Duodenal mucosa (tissue), 2 donors: Measurements from ENCODE around the gene DDX60.

Source experiments
- H3K27ac ChIP-seq: one replicate; pipeline ENCODE4 v1.7.0; 2013; ENCODE audit warnings: low read depth, low read length
- H3K27me3 ChIP-seq, 2 donors: one replicate each; pipeline ENCODE4 v1.7.0; 2013; ENCODE audit warnings: low read length in 2 of 2, control low read depth in 1 of 2; ENCODE audit not compliant: insufficient read depth in 2 of 2, control insufficient read depth in 1 of 2
- H3K36me3 ChIP-seq, 2 donors: one replicate each; pipeline ENCODE4 v1.7.0; 2013; ENCODE audit warnings: low read length in 2 of 2, control low read depth in 1 of 2; ENCODE audit not compliant: insufficient read depth in 2 of 2, control insufficient read depth in 1 of 2
- H3K4me1 ChIP-seq, 2 donors: one replicate each; pipeline ENCODE4 v1.7.0; 2013; ENCODE audit warnings: low read length in 2 of 2, control low read depth in 1 of 2; ENCODE audit not compliant: insufficient read depth in 2 of 2, control insufficient read depth in 1 of 2
- H3K4me3 ChIP-seq, 2 donors: one replicate each; pipeline ENCODE4 v1.7.0; 2013; ENCODE audit warnings: low read length in 2 of 2, low read depth in 1 of 2
- H3K9ac ChIP-seq, 2 donors: one replicate each; pipeline ENCODE4 v1.7.0; 2013; ENCODE audit warnings: low read length in 2 of 2, low read depth in 1 of 2
- H3K9me3 ChIP-seq, 2 donors: one replicate each; pipeline ENCODE4 v1.7.0; 2013; ENCODE audit warnings: low read length in 2 of 2, control low read depth in 1 of 2; ENCODE audit not compliant: control insufficient read depth in 1 of 2

The DDX60 gene

GRCh38 chr4:168269896-168270295 is 48.7 kb downstream of the DDX60 start:
- Histone ChIP-seq H3K4me3 (no peak overlapping the region), H3K27me3 (no peaks in the 10 kb centered on the region), H3K27ac (no peak overlapping the region), H3K36me3 (peaks cover 3 to 26% of the 10 kb centered on the region in 2 donors), H3K9ac (no peak overlapping the region), H3K9me3 (no peaks in the 10 kb centered on the region), H3K4me1 (no peaks in the 10 kb centered on the region)

DNA sequence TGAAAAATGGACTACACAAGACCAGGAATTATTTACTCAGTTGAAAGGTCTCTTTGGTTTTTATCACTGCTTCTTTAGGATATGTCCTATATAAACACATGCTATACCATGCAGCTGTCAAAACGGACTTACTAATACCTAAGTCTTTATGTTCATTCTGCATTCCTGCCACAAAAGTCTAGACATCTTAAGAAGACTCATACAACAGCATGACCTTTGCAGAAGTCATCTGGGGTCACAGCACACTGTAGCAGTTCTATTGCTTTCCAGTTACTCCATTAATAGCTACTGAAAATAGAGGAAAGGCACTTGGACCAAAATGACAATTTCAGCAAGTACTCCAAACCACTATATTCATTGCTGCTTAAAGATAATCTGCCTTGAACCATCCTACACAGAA is 53.2 kb downstream of the DDX60 start:
- no peak overlapping the region for H3K27ac ChIP-seq
- H3K27me3 ChIP-seq = no peaks in the 10 kb centered on the region
- no peak overlapping the region for H3K4me3 ChIP-seq
- no peaks in the 10 kb centered on the region for H3K9me3 ChIP-seq
- H3K9ac ChIP-seq = no peak overlapping the region
- no peaks in the 10 kb centered on the region for H3K4me1 ChIP-seq
- peaks cover 3 to 9% of the 10 kb centered on the region in 2 donors for H3K36me3 ChIP-seq

- Histone ChIP-seq H3K4me3 (no peak overlapping the region), H3K9me3 (no peaks in the 10 kb centered on the region), H3K27ac (no peak overlapping the region), H3K4me1 (no peaks in the 10 kb centered on the region), H3K36me3 (peaks cover 4 to 12% of the 10 kb centered on the region in 2 donors), H3K27me3 (no peaks in the 10 kb centered on the region), H3K9ac (no peak overlapping the region)
These were observed 53.6 kb downstream of the DDX60 start for GRCh38 chr4:168264903-168265302.

GRCh38 chr4:168263039-168263438 is 55.5 kb downstream of the DDX60 start:
- no peaks in the 10 kb centered on the region for H3K27me3 ChIP-seq
- no peaks in the 10 kb centered on the region for H3K9me3 ChIP-seq
- no peaks in the 10 kb centered on the region for H3K4me1 ChIP-seq
- no peak overlapping the region for H3K27ac ChIP-seq
- no peak overlapping the region for H3K9ac ChIP-seq
- peaks cover 7 to 12% of the 10 kb centered on the region in 2 donors for H3K36me3 ChIP-seq
- no peak overlapping the region for H3K4me3 ChIP-seq

DNA sequence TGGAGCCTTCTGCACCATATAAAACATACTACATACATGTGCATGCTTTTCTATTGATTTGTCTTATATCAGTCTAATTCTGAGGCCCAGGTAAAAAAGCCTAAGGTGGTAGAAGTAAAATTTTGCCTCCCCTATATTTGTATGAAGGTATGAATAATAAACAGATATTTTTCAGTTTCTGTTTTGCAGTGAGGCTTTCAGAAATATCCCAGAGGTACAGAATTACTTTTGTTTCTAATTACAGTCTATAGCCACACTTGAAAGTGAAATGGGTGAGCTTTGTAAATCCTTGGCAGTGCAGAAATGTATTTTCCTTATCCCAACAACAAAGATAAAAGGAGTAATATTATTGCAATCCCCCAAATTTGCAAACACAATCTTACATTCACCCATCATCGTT is 59.5 kb downstream of the DDX60 start:
- H3K4me3 ChIP-seq = no peak overlapping the region

DNA sequence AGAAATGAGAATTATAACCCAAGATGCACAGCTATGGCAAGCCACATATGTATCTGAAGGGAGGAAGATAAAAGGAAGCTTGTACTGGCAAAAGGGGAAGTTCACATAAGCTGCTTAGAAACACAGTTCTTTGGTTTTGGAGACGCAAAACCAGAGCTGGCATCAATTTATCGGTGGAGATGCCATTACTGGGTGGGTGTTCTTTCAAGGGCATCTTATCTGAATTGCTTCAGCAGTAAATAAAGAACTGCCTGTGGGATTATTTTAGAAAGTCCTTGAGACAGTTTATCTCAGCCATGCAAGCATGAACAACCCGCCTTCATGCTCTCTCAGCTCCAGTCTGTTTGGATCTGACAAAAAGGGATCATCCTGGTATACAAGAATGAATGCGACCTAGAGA is 60.8 kb downstream of the DDX60 start:
- Histone ChIP-seq H3K4me1 (no peaks in the 10 kb centered on the region), H3K4me3 (no peak overlapping the region), H3K9me3 (no peaks in the 10 kb centered on the region), H3K27me3 (no peaks in the 10 kb centered on the region), H3K36me3 (peaks cover 13 to 33% of the 10 kb centered on the region in 2 donors), H3K9ac (no peak overlapping the region), H3K27ac (no peak overlapping the region)

More for the DNA sequence above, 59.5 kb downstream of the DDX60 start:
- Histone ChIP-seq H3K36me3 (peaks cover 13 to 21% of the 10 kb centered on the region in 2 donors), H3K9me3 (no peaks in the 10 kb centered on the region), H3K27ac (no peak overlapping the region), H3K4me1 (no peaks in the 10 kb centered on the region), H3K27me3 (no peaks in the 10 kb centered on the region), H3K9ac (no peak overlapping the region)

DNA sequence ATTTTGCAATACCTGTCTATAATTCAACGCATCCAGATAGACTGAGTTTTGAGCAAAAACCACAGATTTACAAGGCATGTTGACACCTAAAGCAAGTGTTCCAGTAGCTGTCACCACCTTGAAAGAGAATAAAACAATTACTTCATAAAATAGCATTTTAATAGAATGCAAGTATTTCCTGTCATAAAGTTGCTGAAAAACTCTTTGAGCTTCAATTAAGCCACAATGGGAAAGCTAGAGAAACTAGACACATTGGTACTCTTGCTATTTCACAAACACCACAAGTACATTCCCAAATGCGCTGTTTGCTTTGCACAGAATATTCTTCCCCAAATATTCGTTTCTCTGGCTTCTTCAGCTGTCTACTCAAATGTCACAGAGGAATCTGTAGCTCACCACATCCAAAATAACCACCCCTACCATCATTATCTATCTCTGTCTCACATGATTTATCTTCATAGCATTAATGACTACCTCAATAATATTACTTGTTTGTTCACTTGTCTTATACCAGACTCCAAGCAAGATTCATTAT is 70.3 kb downstream of the DDX60 start:
- Histone ChIP-seq H3K9me3 (no peaks in the 10 kb centered on the region), H3K4me3 (no peak overlapping the region), H3K4me1 (no peaks in the 10 kb centered on the region), H3K36me3 (peaks cover 11 to 41% of the 10 kb centered on the region in 2 donors), H3K27me3 (no peaks in the 10 kb centered on the region), H3K27ac (no peak overlapping the region), H3K9ac (no peak overlapping the region)

- H3K9ac ChIP-seq = no peak overlapping the region
- no peak overlapping the region for H3K4me3 ChIP-seq
- H3K9me3 ChIP-seq = peaks cover 0 to 2% of the 10 kb centered on the region in 2 donors
- H3K27me3 ChIP-seq = no peaks in the 10 kb centered on the region
- peaks cover 11 to 43% of the 10 kb centered on the region in 2 donors for H3K36me3 ChIP-seq
- H3K4me1 ChIP-seq = no peaks in the 10 kb centered on the region
- no peak overlapping the region for H3K27ac ChIP-seq
These were observed 70.9 kb downstream of the DDX60 start for GRCh38 chr4:168247603-168248002.

GRCh38 chr4:168241953-168242352 is 76.6 kb downstream of the DDX60 start:
- Histone ChIP-seq H3K36me3 (peaks cover 4 to 30% of the 10 kb centered on the region in 2 donors), H3K4me3 (no peak overlapping the region), H3K27ac (no peak overlapping the region), H3K4me1 (no peaks in the 10 kb centered on the region), H3K27me3 (no peaks in the 10 kb centered on the region), H3K9ac (no peak overlapping the region), H3K9me3 (peaks cover 8 to 14% of the 10 kb centered on the region in 2 donors)

DNA sequence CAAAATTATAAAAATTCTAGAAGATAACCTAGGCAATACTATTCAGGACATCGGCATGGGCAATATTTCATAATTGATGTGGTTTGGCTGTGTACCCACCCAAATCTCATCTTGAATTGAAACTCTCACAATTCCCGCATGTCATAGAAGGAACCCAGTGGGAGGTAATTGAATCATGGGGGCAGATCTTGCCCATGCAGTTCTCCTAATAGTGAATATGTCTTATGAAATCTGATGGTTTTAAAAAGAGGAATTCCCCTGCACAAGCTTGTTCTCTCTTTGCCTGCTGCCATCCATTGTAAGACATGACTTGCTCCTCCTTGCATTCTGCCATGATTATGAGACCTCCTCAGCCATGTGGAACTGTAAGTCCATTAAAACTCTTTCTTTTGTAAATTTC is 77.7 kb downstream of the DDX60 start:
- peaks cover 8 to 14% of the 10 kb centered on the region in 2 donors for H3K9me3 ChIP-seq
- H3K4me3 ChIP-seq = no peak overlapping the region
- H3K36me3 ChIP-seq = peaks cover 4 to 25% of the 10 kb centered on the region in 2 donors
- no peak overlapping the region for H3K27ac ChIP-seq
- no peaks in the 10 kb centered on the region for H3K4me1 ChIP-seq
- H3K9ac ChIP-seq = no peak overlapping the region
- H3K27me3 ChIP-seq = no peaks in the 10 kb centered on the region

DNA sequence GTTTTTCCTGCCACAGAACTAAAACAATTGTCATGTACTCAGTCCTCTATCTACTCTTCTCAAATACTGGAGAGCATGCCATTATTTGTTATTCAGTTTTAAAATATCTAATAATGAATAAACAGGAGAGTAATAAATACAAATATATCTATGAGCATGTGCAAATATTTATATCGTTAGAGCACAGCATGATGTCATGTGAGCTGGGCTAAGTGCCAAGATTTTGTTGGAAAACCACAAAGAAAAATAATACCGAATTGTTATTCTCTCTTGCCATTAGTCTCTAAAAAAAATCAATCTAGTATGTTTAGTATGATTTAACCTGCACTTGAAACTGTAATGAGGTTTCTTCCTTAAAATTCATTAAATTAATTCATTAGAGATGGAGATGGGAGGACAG is 97.3 kb downstream of the DDX60 start:
- H3K9me3 ChIP-seq = peaks cover 0 to 4% of the 10 kb centered on the region in 2 donors
- H3K4me3 ChIP-seq = no peak overlapping the region
- no peaks in the 10 kb centered on the region for H3K4me1 ChIP-seq
- H3K27me3 ChIP-seq = no peaks in the 10 kb centered on the region
- H3K36me3 ChIP-seq = peaks cover 10 to 40% of the 10 kb centered on the region in 2 donors
- no peak overlapping the region for H3K9ac ChIP-seq
- no peak overlapping the region for H3K27ac ChIP-seq
